HG03039 (cell line): ENCODE results near the gene TLE5.
A peak's percentile ranks its signal among the peaks of the same experiment; 100 is the strongest.
"Not testable (repeated sequence)": the region's sequence is repeated elsewhere in the genome, so short reads cannot be mapped to it uniquely, and the experiment has no call there.

ENCODE experiments used
- ATAC-seq: cut with Tn5 transposase; IDR thresholded peaks from one replicate; pipeline ENCODE4 v1.9.1; 2021; ENCODE audit warnings: mild to moderate bottlenecking, moderate library complexity; ENCODE audit not compliant: unreplicated experiment

Gene TLE5

GRCh38 chr19:3045885-3046697 is 16.2 kb downstream of the TLE5 start:
- ATAC-seq: no peak

- ATAC-seq: no peak
Measured at GRCh38 chr19:3045191-3045590, 17.1 kb downstream of the TLE5 start.

GRCh38 chr19:3042621-3043267 is 19.6 kb downstream of the TLE5 start:
- ATAC-seq: no peak

DNA sequence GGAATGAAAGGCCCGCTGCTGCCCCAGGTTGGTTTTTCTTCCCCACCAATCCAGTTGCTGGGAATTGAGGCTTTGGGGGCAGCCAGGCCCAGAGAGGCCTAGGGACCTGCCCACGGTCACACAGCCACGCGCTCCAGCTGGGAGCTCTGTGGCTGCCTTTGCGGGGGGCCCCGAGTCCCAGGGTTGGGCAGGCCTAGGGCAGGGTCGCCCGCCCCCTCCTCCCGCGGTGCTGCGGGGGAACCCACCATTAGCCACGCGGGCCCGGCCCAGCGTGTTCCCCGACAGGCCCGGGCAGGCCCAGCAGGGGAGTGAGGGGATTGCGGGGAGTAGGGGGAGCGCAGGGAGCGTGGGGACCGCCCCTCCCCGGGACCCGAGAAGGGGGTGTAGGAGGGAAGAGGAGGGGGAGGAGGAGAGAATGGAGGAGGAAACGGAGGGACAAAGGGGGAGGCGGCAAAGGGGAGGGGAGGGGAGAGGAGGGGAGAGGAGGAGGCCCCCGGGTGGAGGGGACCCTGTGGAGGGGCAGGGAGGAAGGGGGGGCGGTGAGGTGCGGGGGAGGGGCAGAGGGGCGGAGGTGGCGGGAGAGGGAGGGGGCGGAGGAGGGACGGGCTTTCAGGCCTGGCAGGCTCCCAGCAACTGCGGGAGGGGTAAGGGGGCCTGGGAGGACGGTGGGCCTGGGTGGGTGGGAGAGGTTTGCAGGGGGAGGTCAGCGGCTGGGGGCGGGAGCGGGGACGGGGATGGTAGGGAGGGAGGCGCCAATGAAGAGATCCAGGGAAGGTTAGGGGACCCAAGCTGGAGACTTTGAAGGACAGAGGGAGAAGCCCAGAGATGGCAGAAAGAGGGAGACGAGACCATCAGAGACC is 20.3 kb downstream of the TLE5 start:
- ATAC-seq: no peak

GRCh38 chr19:3041327-3041726 is 21.0 kb downstream of the TLE5 start:
- no peak for ATAC-seq

- no peak for ATAC-seq
Measured at GRCh38 chr19:3039641-3040077, 22.6 kb downstream of the TLE5 start.

GRCh38 chr19:3039125-3039524 is 23.2 kb downstream of the TLE5 start:
- no peak for ATAC-seq

DNA sequence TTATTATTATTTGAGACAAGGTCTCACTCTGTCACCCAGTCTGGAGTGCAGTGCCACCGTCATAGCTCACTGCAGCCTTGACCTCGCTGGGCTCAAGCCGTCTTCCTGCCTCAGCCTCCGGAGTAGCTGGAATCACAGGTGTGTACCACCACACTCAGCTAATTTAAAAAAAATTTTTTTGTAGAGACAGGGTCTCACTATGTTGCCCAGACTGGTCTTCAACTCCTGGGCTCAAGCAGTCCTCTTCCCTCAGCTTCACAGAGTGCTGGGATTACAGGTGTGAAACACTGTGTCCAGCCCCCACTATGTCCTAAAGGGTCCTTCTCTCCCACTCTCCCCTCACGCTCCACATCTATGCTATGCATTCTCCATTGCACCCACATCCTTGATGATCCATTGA is 24.1 kb downstream of the TLE5 start:
- no peak for ATAC-seq

DNA sequence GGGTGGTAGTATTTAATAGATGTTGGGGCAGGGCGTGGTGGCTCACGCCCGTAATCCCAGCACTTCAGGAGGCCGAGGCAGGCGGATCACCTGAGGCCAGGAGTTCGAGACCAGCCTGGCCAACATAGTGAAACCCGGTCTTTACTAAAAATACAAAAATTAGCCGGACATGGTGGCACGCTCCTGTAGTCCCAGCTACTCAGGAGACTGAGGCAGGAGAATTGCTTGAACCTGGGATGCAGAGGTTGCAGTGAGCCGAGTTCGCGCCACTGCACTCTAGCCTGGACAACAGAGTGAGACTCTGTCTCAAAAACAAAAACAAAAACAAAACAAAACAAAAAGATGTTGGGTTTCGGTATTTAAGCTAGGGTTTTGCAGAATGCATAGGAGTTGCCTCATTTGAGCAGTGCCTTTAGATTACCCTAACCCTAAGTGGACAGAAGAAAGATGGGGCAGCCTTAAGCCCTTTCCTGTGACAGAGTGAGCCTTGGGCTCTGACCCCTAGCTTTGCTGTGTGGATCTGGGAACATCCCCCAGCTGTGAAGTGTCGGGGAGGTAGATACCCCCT is 25.2 kb downstream of the TLE5 start:
- ATAC-seq: not testable (repeated sequence)

DNA sequence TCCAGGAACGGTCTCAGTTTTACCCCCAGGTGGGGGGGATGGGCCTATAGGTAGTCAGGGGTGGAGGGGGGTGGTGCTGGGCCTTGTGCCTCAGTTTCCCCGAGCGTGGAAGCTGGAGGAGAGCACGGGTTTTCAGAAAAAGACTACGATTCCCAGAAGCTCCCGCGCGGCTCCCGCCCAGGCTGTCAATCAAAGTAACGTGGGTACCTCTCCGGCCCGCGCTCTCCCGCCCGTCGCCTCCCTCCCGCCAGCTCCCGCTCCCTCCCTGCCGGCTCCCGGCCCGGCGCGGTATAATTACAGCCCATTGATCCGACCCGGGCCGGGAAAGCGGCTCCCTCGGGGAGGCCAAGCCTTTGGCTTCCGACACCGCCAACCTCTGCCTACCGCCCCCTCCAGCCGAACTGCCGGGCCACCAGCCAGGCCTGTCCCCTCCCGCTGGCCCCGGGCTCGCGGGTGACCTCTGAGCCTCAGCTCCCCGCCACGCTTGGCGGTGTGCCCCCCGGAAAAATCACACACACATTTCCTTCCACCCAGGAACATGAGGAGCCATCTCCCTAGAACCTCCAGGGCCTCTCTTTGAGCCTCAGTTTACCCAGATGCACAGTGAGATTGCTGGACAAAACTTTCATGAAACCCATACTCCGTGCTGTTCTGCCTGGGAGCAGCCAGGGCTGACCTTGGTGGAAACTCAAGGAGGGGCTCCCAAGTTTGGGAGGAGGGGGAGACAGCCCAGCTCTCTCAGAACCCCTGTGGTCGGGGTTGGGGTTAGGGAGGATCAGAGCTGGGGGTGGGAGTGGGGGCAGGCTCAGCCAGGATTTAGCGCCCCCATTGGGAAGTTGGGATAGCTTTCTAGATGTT is 25.9 kb downstream of the TLE5 start:
- no peak for ATAC-seq

DNA sequence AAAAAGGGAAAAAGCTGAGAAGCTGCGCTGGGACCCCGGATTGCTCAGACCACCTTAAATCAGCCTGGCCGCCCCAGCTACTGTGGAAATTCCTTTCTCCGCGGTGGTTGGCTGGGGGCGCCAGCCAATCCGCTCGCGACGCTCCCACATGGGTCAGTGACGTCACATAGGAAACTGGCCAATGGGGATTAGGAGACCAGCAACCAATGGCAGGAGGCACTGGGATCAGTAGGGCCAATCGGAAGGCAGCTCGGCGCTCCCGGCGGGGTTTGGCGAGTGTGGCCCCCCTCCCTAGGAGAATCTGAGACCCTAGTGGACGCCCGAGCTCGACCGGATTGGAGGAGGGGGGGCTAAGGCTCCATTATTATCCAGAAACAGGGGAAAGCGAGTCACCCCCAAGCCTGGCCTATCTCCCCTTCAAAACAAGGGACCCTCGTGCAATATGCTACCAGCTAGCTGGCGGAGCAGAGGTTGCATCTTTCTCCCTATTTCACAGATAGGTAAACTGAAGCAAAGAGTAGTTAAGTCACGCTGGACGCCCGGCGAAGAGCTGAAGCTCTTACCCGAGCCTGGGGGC is 26.7 kb downstream of the TLE5 start:
- peak; percentile 83 for ATAC-seq

DNA sequence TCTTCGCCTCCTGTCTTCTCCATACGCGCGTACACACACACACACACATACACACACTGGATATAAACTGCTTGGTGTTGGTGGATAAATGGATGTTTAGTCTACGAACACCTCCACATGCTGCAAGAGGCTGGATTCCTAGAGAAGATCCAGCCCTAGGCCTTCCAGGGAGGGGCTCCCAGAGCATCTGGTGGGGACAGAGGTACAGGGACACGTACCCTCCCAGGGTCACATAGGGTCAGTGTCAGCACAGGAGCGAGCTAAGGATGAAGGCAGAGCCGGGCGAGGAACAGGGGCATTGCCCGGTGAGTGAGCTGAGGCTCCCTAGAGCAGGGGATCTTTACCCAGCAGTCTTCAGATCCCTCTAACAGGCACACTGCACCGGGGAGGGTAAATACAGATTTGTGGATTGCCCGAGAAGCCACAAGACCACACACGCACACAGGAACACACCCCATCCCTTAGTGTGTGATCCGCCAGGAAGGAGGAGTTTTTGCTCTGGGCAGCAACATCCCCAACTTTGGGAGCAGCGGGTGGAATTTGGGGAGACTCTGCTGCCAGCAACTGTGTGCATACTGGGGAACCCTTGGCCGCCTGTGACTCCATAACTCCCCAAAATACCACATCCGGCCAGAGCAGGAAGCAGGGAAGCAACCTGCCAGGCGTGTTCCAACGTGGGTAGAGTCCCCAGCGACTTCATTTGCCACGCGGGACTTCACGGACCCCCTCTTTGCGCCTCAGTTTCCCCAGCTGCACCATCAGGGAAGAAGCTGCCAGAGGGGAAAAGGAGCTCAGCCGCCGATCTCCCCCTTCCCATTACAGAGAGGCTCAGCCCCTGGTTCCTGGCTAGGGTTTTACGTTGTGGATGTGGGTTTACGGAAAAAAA is 27.4 kb downstream of the TLE5 start:
- no peak for ATAC-seq

- no peak for ATAC-seq
Measured at GRCh38 chr19:3034406-3034655, 28.0 kb downstream of the TLE5 start.

DNA sequence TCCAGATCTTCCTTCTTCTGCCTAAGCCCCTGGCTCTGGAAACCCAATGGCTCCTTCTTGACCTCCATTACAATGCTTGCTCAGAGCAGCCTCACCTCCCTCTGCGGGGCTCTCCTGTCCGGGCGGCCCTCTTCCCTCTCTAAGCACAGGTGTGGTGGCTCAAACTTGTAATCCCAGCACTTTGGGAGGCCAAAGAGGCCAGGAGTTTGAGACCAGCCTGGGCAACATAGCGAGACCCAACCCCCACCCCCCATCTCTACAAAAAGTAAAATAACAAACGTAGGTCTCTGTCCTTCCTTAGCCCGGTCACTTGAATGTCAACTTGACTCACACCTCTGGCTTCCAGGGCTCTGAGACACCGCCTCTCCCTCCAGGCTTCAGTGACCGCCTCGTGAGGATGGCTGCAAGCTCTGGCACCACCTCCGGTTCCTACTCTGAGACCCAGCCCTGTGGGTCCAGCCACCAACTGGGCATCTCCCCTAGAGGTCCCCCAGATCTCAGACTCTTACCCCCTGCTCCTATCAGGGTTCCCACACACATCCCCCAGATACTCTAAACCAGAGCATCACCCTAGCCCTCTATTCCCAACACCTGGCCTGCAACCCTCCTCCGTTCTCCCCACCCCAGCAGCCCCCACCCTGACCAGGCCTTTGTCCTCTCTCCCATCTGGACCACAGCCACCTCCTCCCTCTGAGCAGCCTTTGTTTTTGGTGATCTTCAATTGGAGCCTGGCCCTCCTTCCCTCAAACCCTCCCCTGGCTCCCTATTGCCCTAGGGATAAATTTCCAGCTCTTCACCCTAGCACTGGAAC is 28.5 kb downstream of the TLE5 start:
- no peak for ATAC-seq

GRCh38 chr19:3031607-3031867 is 30.8 kb downstream of the TLE5 start:
- ATAC-seq: no peak

- ATAC-seq: no peak
Measured at GRCh38 chr19:3029065-3029923, 33.0 kb downstream of the TLE5 start, which contains the start of gene TLE2. Gene TLE2 (minus strand): TSS chr19:3029280. CDS start chr19:3028904, 376 bp downstream.

- ATAC-seq: no peak
Measured at GRCh38 chr19:3028305-3029064, 33.8 kb downstream of the TLE5 start.
